HepG2 (cell line): ENCODE results near the gene RIMBP3C. TPM values are rescaled to one million over a fixed set of nuclear protein-coding genes. Genes with fewer than 3 reads are reported as not detected.
A peak's percentile ranks its signal among the peaks of the same experiment; 100 is the strongest.

ENCODE experiments used
- ARID5B ChIP-seq: IDR thresholded peaks from 2 replicates; pipeline ENCODE4 v1.4.0; 2020; ENCODE audit warnings: mild to moderate bottlenecking, missing genetic modification reagents
- ATF7 ChIP-seq, 2 experiments: fragments of 450-650 bp in 1 of 2; sonication (generic) in 1 of 2; formaldehyde crosslinking in 1 of 2; IDR thresholded peaks; 2 replicates each; pipeline versions ENCODE4 v1.4.0 to v1.6.1; 2016 to 2020; ENCODE audit warnings: antibody characterized with exemption in 1 of 2, mild to moderate bottlenecking in 1 of 2, missing genetic modification reagents in 1 of 2
- CEBPG ChIP-seq: IDR thresholded peaks from 2 replicates; pipeline ENCODE4 v1.6.1; 2016
- CENPBD1 ChIP-seq: sonication (generic); formaldehyde crosslinking; IDR thresholded peaks from 2 replicates; pipeline ENCODE4 v1.8.0; 2022; ENCODE audit warnings: missing genetic modification reagents, low read depth, mild to moderate bottlenecking, borderline replicate concordance
- CHD4 ChIP-seq: fragments of 200-600 bp; sonication (generic); IDR thresholded peaks from 2 replicates; pipeline ENCODE4 v1.7.0; 2017; ENCODE audit warnings: mild to moderate bottlenecking, low read length, borderline replicate concordance
- HNRNPLL ChIP-seq: fragments of 200-400 bp; formaldehyde crosslinking; IDR thresholded peaks from 2 replicates; pipeline ENCODE4 v1.6.1; 2017; ENCODE audit warnings: mild to moderate bottlenecking, low read depth, low read length; ENCODE audit not compliant: poor library complexity, severe bottlenecking
- KLF11 ChIP-seq: IDR thresholded peaks from 2 replicates; pipeline ENCODE4 v1.6.1; 2016; ENCODE audit warnings: missing compliant biosample characterization
- NFYB ChIP-seq: sonication (generic); formaldehyde crosslinking; IDR thresholded peaks from 2 replicates; pipeline ENCODE4 v1.4.0; 2020; ENCODE audit warnings: missing genetic modification reagents
- POLR2AphosphoS5 ChIP-seq: IDR thresholded peaks from 2 replicates; pipeline ENCODE4 v1.6.1; 2012; ENCODE audit warnings: low read depth, low read length
- RBM22 ChIP-seq: fragments of 200-400 bp; formaldehyde crosslinking; optimal IDR thresholded peaks from 2 replicates; pipeline ENCODE3; 2017; ENCODE audit warnings: mild to moderate bottlenecking, low read length, moderate library complexity
- REXO4 ChIP-seq: sonication (generic); formaldehyde crosslinking; IDR thresholded peaks from 2 replicates; pipeline ENCODE4 v1.8.0; 2022; ENCODE audit warnings: missing genetic modification reagents, mild to moderate bottlenecking, borderline replicate concordance
- SIX4 ChIP-seq: sonication (generic); formaldehyde crosslinking; IDR thresholded peaks from 2 replicates; pipeline ENCODE4 v1.4.0; 2020; ENCODE audit warnings: missing genetic modification reagents
- SMAD1 ChIP-seq: sonication (generic); formaldehyde crosslinking; IDR thresholded peaks from 2 replicates; pipeline ENCODE4 v1.4.0; 2020; ENCODE audit warnings: missing genetic modification reagents, low read depth, mild to moderate bottlenecking, borderline replicate concordance
- XBP1 ChIP-seq: sonication (generic); formaldehyde crosslinking; IDR thresholded peaks from 2 replicates; pipeline ENCODE4 v1.5.0; 2020; ENCODE audit warnings: missing genetic modification reagents
- ZBTB2 ChIP-seq: sonication (generic); formaldehyde crosslinking; IDR thresholded peaks from 2 replicates; pipeline ENCODE4 v1.8.0; 2022; ENCODE audit warnings: low read depth, missing genetic modification reagents
- ZFP41 ChIP-seq: sonication (generic); formaldehyde crosslinking; IDR thresholded peaks from 2 replicates; pipeline ENCODE4 v1.4.0; 2020; ENCODE audit warnings: mild to moderate bottlenecking, missing genetic modification reagents, borderline replicate concordance
- ZKSCAN1 ChIP-seq: fragments of 150-350 bp; IDR thresholded peaks from 2 replicates; pipeline ENCODE4 v1.6.1; 2014; ENCODE audit warnings: low read length
- ZNF354B ChIP-seq: sonication (generic); formaldehyde crosslinking; IDR thresholded peaks from 2 replicates; pipeline ENCODE4 v1.8.0; 2022; ENCODE audit warnings: mild to moderate bottlenecking, missing genetic modification reagents
- ZNF432 ChIP-seq: sonication (generic); formaldehyde crosslinking; IDR thresholded peaks from 2 replicates; pipeline ENCODE4 v1.5.0; 2020; ENCODE audit warnings: missing genetic modification reagents, mild to moderate bottlenecking, borderline replicate concordance
- ZNF878 ChIP-seq: sonication (generic); formaldehyde crosslinking; IDR thresholded peaks from 2 replicates; pipeline ENCODE4 v1.8.1; 2023; ENCODE audit warnings: mild to moderate bottlenecking, missing genetic modification reagents, moderate library complexity
- ZNF879 ChIP-seq: sonication (generic); formaldehyde crosslinking; IDR thresholded peaks from 2 replicates; pipeline ENCODE4 v1.8.1; 2023; ENCODE audit warnings: missing genetic modification reagents
- polyA plus RNA-seq, 8 experiments: library from polyadenylated mRNA; depleted of rRNA in 3 of 8; stranded (reverse) in 7 of 8; unstranded in 1 of 8; fragments of >200 nt; fragmentation: Illumina TruSeq in 4 of 8; extraction: Trizol in 4 of 8; gene quantifications; 2 replicates each; pipeline versions ENCODE4 v1.2.1 to v1.2.3, GENCODE V29; 2011 to 2016; ENCODE audit warnings: low read depth in 4 of 8, missing spikeins in 1 of 8, mixed read lengths in 1 of 8; ENCODE audit not compliant: insufficient read depth in 1 of 8
- total RNA-seq, 5 experiments: library from RNA; depleted of rRNA; stranded (reverse); fragments of >200 nt; fragmentation: Illumina TruSeq; extraction: Trizol; gene quantifications; 2 replicates each; pipeline ENCODE4 v1.2.3, GENCODE V29; 2016; ENCODE audit warnings: low read depth in 1 of 5
- TF ChIP-seq, protein P1 (sequence below): sonication (generic); formaldehyde crosslinking; conservative IDR thresholded peaks from 2 replicates; pipeline ENCODE4 v1.4.0; 2020; ENCODE audit warnings: missing genetic modification reagents

Gene RIMBP3C
- total and polyA plus RNA-seq, 2 of the 13 experiments (the other 11 are each of a cell fraction or from before 2014, with no cell fraction given): 0.15 TPM; not detected in 1

DNA sequence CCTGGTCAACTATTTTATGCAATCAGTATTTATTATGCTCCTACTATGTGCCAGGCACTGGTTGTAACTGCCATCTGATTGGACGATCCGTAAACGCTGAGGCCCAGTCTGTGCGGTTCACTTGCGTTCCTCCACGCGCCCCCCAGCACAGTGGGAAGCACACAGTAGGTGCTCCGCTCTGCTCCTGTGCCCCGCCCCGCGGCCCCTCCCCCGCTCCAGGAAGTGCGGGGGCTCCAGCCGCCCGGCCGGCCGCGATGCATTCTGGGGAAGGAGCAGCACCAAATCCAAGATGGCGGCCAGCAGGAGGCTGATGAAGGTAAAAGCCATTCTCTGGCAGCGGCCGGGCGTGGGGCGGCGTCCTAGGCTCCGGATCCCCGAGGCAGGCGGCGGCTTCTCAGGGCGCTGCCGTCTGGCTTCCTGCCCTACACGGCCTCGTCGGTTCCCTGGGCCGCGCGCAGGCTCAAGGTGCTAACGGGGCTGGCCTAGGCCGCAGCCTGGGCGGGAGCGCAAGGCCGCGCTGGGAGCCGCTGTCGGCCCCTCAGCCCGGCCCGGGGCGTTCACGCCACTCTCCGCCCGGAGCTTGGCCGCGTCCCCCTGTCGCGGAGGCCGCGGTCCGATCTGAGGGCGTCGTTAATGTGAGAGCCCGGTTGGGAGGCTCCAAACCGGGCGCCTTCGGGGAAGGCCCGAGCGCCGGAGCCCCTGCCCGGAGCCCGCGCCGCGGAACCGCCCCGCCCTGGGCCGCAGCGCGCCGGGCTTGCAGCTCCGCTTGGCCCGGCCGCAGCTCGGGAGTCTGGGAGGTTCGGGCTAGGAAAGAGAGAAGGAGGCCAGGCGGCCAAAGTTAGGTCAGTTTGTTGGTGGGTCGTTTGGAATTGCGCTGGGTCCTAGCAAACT is 16.4 kb upstream of the RIMBP3C start, which contains the start of gene UBE2L3 (continued):
- TF ChIP-seq ZNF878 (0 out of 2 replicates have a peak, but pooled peaks have one; percentile 12), CEBPG (no peak), ZBTB2 (CRISPR knock-in tag) (no peak), HNRNPLL (peak; percentile 54), ZNF432 (CRISPR knock-in tag) (no peak; the same call in 1 of the 2 replicates), ATF7 (IDR thresholded peaks at IDR 0.05) (no peak), ATF7 (CRISPR knock-in tag; IDR thresholded peaks at IDR 0.05) (no peak), XBP1 (no peak), SIX4 (0 out of 2 replicates have a peak, but pooled peaks have one; percentile 24), NFYB (CRISPR knock-in tag) (peak; percentile 23; the same call in 1 of the 2 replicates), ZFP41 (CRISPR knock-in tag) (no peak), CHD4 (peak; percentile 93), KLF11 (CRISPR knock-in tag) (no peak), ARID5B (CRISPR knock-in tag) (peak; percentile 66), ZKSCAN1 (peak; percentile 100), REXO4 (CRISPR knock-in tag) (0 out of 2 replicates have a peak, but pooled peaks have one; percentile 33), ZNF354B (CRISPR knock-in tag) (no peak), ZNF879 (CRISPR knock-in tag) (no peak), POLR2AphosphoS5 (peak; percentile 77), SMAD1 (CRISPR knock-in tag) (no peak; the same call in 1 of the 2 replicates), CENPBD1 (CRISPR knock-in tag) (no peak), RBM22 (no peak)
- TF ChIP-seq, protein P1, sequence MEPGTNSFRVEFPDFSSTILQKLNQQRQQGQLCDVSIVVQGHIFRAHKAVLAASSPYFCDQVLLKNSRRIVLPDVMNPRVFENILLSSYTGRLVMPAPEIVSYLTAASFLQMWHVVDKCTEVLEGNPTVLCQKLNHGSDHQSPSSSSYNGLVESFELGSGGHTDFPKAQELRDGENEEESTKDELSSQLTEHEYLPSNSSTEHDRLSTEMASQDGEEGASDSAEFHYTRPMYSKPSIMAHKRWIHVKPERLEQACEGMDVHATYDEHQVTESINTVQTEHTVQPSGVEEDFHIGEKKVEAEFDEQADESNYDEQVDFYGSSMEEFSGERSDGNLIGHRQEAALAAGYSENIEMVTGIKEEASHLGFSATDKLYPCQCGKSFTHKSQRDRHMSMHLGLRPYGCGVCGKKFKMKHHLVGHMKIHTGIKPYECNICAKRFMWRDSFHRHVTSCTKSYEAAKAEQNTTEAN: no peak
